ENCODE measurements around the gene NPHP4. TPM values are rescaled to one million over a fixed set of nuclear protein-coding genes. Genes with fewer than 3 reads are reported as not detected.

NPHP4 gene
- total and polyA plus RNA-seq, 4 donors, result 1.7 to 5.6 (median 3.5) TPM

DNA sequence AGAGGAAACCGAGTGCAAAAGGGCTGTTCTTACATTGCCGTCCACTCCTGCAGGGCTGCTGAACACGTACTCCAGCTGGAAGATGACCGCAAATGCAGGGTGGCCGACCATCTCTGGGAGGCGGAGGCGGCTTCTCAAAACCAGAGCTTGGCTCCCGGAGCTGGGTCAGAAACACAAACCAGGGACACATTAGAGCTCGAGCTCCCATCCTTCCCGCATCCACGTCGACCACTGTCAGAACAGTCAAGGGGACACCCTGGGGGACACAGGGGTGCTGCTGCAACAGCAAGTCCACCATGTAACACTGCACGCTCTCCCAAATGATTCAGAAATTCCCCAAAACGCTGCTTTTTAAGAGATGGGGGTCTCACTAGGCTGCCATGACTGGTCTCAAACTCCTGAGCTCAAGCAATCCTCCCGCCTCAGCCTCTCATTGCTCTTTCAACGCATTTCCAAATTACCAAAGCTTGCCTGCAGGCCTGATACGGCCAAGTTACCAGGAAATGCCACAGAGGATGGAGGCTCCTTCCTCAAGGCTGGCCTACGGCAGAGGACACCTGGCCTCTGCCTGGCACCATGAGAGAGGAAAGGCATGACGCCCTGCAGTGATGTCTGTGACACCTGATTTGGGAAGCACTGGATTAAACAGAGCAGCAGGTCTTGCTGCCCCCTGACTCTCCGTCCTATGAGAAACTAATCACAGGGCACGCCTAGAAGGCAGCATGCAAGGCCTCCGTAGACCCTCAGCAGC is 45.0 kb downstream of the NPHP4 start:
- no peaks in the 10 kb centered on the region for H3K36me3 ChIP-seq (ENCODE audit: control insufficient read depth in 4 of 4, insufficient read depth in 3 of 4, low read depth in 1 of 4, low read length in 3 of 4)
- H3K9ac ChIP-seq (ENCODE audit: low read depth in 1 of 2, low read length in 2 of 2), result no peak overlapping the region
- DNase-seq (ENCODE audit: low spot score), result no peak
- no peaks in the 10 kb centered on the region for H3K9me3 ChIP-seq (ENCODE audit: control insufficient read depth in 4 of 4, low read length in 3 of 4)
- no peaks in the 10 kb centered on the region for H3K27me3 ChIP-seq (ENCODE audit: control insufficient read depth in 4 of 4, insufficient read depth in 4 of 4, low read length in 3 of 4)
- no peak overlapping the region for H3K27ac ChIP-seq (ENCODE audit: low read depth in 1 of 2, low read length in 2 of 2)
- TF ChIP-seq JUND (IDR thresholded peaks at IDR 0.05), result no peak
- no peak for TF ChIP-seq RAD21 (IDR thresholded peaks at IDR 0.05)
- no peak for TF ChIP-seq RXRA (IDR thresholded peaks at IDR 0.05)
- no peak for TF ChIP-seq FOXA2 (IDR thresholded peaks at IDR 0.05)
- TF ChIP-seq NR2F2 (IDR thresholded peaks at IDR 0.05), result no peak
- TF ChIP-seq FOXA1 (IDR thresholded peaks at IDR 0.05), result no peak
- no peak overlapping the region for H3K4me3 ChIP-seq (ENCODE audit: low read depth in 1 of 3, low read length in 3 of 3)
- H3K4me1 ChIP-seq (ENCODE audit: control insufficient read depth in 4 of 4, insufficient read depth in 4 of 4, low read length in 3 of 4), result peaks cover 0 to 10% (median 8%) of the 10 kb centered on the region in 4 donors
- WGBS, result 97% methylated on average over 22 of the region's 22 CpGs

DNA sequence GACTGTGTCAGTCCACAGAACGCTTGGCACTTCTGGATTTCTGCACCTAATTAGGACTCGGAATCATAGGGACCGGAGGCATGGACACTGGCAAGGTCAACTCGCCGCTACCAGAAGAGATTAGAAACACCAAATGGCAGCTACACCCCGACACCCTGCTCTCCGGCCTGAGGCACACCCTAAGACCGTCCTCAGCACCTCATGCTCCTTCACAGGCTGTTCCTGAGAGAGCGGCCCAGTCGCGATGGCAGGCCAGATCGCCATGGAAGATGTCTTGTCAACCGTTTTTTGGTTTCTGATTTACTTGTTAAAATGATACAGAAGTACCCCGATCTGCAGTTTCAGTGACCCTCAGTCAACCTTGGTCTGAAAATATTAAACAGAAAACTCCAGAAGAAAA is 46.8 kb downstream of the NPHP4 start:
- H3K4me1 ChIP-seq (ENCODE audit: control insufficient read depth in 4 of 4, insufficient read depth in 4 of 4, low read length in 3 of 4), result peaks cover 0 to 10% (median 8%) of the 10 kb centered on the region in 4 donors
- DNase-seq (ENCODE audit: low spot score), result peak; percentile 4
- 97% methylated on average over 14 of the region's 14 CpGs for WGBS
- H3K27ac ChIP-seq (ENCODE audit: low read depth in 1 of 2, low read length in 2 of 2), result no peak overlapping the region
- no peaks in the 10 kb centered on the region for H3K27me3 ChIP-seq (ENCODE audit: control insufficient read depth in 4 of 4, insufficient read depth in 4 of 4, low read length in 3 of 4)
- no peaks in the 10 kb centered on the region for H3K36me3 ChIP-seq (ENCODE audit: control insufficient read depth in 4 of 4, insufficient read depth in 3 of 4, low read depth in 1 of 4, low read length in 3 of 4)
- TF ChIP-seq FOXA1 (IDR thresholded peaks at IDR 0.05) (no peak), TAF1 (conservative IDR thresholded peaks at IDR 0.05) (no peak), FOXA2 (IDR thresholded peaks at IDR 0.05) (no peak), NR2F2 (IDR thresholded peaks at IDR 0.05) (no peak), JUND (IDR thresholded peaks at IDR 0.05) (no peak), RAD21 (IDR thresholded peaks at IDR 0.05) (no peak), RXRA (IDR thresholded peaks at IDR 0.05) (no peak)
- TF ChIP-seq, protein P1, sequence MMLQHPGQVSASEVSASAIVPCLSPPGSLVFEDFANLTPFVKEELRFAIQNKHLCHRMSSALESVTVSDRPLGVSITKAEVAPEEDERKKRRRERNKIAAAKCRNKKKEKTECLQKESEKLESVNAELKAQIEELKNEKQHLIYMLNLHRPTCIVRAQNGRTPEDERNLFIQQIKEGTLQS (IDR thresholded peaks at IDR 0.05), result no peak
- TF ChIP-seq, protein P2, sequence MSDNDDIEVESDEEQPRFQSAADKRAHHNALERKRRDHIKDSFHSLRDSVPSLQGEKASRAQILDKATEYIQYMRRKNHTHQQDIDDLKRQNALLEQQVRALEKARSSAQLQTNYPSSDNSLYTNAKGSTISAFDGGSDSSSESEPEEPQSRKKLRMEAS (IDR thresholded peaks at IDR 0.05), result no peak
- TF ChIP-seq, protein P3, sequence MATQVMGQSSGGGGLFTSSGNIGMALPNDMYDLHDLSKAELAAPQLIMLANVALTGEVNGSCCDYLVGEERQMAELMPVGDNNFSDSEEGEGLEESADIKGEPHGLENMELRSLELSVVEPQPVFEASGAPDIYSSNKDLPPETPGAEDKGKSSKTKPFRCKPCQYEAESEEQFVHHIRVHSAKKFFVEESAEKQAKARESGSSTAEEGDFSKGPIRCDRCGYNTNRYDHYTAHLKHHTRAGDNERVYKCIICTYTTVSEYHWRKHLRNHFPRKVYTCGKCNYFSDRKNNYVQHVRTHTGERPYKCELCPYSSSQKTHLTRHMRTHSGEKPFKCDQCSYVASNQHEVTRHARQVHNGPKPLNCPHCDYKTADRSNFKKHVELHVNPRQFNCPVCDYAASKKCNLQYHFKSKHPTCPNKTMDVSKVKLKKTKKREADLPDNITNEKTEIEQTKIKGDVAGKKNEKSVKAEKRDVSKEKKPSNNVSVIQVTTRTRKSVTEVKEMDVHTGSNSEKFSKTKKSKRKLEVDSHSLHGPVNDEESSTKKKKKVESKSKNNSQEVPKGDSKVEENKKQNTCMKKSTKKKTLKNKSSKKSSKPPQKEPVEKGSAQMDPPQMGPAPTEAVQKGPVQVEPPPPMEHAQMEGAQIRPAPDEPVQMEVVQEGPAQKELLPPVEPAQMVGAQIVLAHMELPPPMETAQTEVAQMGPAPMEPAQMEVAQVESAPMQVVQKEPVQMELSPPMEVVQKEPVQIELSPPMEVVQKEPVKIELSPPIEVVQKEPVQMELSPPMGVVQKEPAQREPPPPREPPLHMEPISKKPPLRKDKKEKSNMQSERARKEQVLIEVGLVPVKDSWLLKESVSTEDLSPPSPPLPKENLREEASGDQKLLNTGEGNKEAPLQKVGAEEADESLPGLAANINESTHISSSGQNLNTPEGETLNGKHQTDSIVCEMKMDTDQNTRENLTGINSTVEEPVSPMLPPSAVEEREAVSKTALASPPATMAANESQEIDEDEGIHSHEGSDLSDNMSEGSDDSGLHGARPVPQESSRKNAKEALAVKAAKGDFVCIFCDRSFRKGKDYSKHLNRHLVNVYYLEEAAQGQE (IDR thresholded peaks at IDR 0.05), result no peak
- H3K9me3 ChIP-seq (ENCODE audit: control insufficient read depth in 4 of 4, low read length in 3 of 4), result no peaks in the 10 kb centered on the region
- H3K9ac ChIP-seq (ENCODE audit: low read depth in 1 of 2, low read length in 2 of 2), result no peak overlapping the region
- no peak overlapping the region for H3K4me3 ChIP-seq (ENCODE audit: low read depth in 1 of 3, low read length in 3 of 3)

DNA sequence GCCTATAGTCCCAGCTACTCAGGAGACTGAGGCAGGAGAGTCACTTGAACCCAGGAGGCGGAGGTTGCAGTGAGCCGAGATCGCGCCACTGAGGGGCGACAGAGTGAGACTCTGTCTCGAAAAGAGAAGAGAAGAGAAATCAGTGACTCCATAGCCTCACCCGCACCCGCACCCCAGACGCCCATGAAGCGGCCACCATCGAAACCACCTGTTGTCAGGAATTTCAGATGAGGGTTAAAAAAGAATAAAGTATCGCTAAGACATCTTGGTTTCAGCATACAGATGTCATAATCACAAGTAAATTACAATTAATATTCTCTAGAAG is 47.4 kb downstream of the NPHP4 start:
- Histone ChIP-seq H3K36me3 (ENCODE audit: control insufficient read depth in 4 of 4, insufficient read depth in 3 of 4, low read depth in 1 of 4, low read length in 3 of 4) (no peaks in the 10 kb centered on the region), H3K27me3 (ENCODE audit: control insufficient read depth in 4 of 4, insufficient read depth in 4 of 4, low read length in 3 of 4) (no peaks in the 10 kb centered on the region), H3K9ac (ENCODE audit: low read depth in 1 of 2, low read length in 2 of 2) (no peak overlapping the region), H3K27ac (ENCODE audit: low read depth in 1 of 2, low read length in 2 of 2) (no peak overlapping the region), H3K4me1 (ENCODE audit: control insufficient read depth in 4 of 4, insufficient read depth in 4 of 4, low read length in 3 of 4) (peaks cover 0 to 9% (median 6%) of the 10 kb centered on the region in 4 donors), H3K9me3 (ENCODE audit: control insufficient read depth in 4 of 4, low read length in 3 of 4) (no peaks in the 10 kb centered on the region), H3K4me3 (ENCODE audit: low read depth in 1 of 3, low read length in 3 of 3) (no peak overlapping the region)
- WGBS, result 97% methylated on average over 12 of the region's 12 CpGs
- no peak for DNase-seq (ENCODE audit: low spot score)
- TF ChIP-seq GABPA (IDR thresholded peaks at IDR 0.05 in 1 of 2, conservative IDR thresholded peaks at IDR 0.05 in 1 of 2) (no peak), EGR1 (IDR thresholded peaks at IDR 0.05; ENCODE audit: low read depth in 2 of 2) (no peak), FOXA2 (IDR thresholded peaks at IDR 0.05) (no peak), HNF4G (IDR thresholded peaks at IDR 0.05) (no peak), NR2F2 (IDR thresholded peaks at IDR 0.05) (no peak), FOXA1 (IDR thresholded peaks at IDR 0.05) (no peak), JUND (IDR thresholded peaks at IDR 0.05) (no peak)
- TF ChIP-seq, protein P4, sequence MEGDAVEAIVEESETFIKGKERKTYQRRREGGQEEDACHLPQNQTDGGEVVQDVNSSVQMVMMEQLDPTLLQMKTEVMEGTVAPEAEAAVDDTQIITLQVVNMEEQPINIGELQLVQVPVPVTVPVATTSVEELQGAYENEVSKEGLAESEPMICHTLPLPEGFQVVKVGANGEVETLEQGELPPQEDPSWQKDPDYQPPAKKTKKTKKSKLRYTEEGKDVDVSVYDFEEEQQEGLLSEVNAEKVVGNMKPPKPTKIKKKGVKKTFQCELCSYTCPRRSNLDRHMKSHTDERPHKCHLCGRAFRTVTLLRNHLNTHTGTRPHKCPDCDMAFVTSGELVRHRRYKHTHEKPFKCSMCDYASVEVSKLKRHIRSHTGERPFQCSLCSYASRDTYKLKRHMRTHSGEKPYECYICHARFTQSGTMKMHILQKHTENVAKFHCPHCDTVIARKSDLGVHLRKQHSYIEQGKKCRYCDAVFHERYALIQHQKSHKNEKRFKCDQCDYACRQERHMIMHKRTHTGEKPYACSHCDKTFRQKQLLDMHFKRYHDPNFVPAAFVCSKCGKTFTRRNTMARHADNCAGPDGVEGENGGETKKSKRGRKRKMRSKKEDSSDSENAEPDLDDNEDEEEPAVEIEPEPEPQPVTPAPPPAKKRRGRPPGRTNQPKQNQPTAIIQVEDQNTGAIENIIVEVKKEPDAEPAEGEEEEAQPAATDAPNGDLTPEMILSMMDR (IDR thresholded peaks at IDR 0.05; ENCODE audit: low read depth, low read length, missing input control), result no peak
- TF ChIP-seq, protein P3 (IDR thresholded peaks at IDR 0.05), result no peak
- TF ChIP-seq, protein P1 (IDR thresholded peaks at IDR 0.05), result no peak

Data from liver (tissue), 9 donors.